HG03354 (cell line): ENCODE measurements around the gene ATG10.
"Not testable (repeated sequence)": the region's sequence is repeated elsewhere in the genome, so short reads cannot be mapped to it uniquely, and the experiment has no call there.

Experiments used
- ATAC-seq: cut with Tn5 transposase; IDR thresholded peaks from one replicate; pipeline ENCODE4 v1.9.1; 2021; ENCODE audit warnings: mild to moderate bottlenecking; ENCODE audit not compliant: unreplicated experiment, poor library complexity, severe bottlenecking

ATG10 gene

GRCh38 chr5:81980598-81981260, 8.9 kb downstream of the ATG10 start:
- ATAC-seq, result no peak

- ATAC-seq, result not testable (repeated sequence)
These were observed 10.4 kb downstream of the ATG10 start for GRCh38 chr5:81982172-81982685.

- ATAC-seq, result not testable (repeated sequence)
These were observed 11.3 kb downstream of the ATG10 start for GRCh38 chr5:81983148-81983547.

GRCh38 chr5:81983563-81983962, 11.7 kb downstream of the ATG10 start:
- ATAC-seq, result not testable (repeated sequence)

- no peak for ATAC-seq
These were observed 14.3 kb downstream of the ATG10 start for GRCh38 chr5:81986126-81986525.

- no peak for ATAC-seq
These were observed 17.4 kb downstream of the ATG10 start for GRCh38 chr5:81989204-81989603.

GRCh38 chr5:81994679-81995078, 22.9 kb downstream of the ATG10 start:
- no peak for ATAC-seq

- ATAC-seq, result no peak
These were observed 23.6 kb downstream of the ATG10 start for GRCh38 chr5:81995407-81995806.

- no peak for ATAC-seq
These were observed 32.7 kb downstream of the ATG10 start for GRCh38 chr5:82004511-82004910.

GRCh38 chr5:82009869-82010268, 38.0 kb downstream of the ATG10 start:
- not testable (repeated sequence) for ATAC-seq

- no peak for ATAC-seq
These were observed 38.9 kb downstream of the ATG10 start for GRCh38 chr5:82010696-82011095.

- ATAC-seq, result no peak
These were observed 39.9 kb downstream of the ATG10 start for GRCh38 chr5:82011761-82012160.

GRCh38 chr5:82014644-82015043, 42.8 kb downstream of the ATG10 start:
- not testable (repeated sequence) for ATAC-seq

- ATAC-seq, result no peak
These were observed 46.6 kb downstream of the ATG10 start for GRCh38 chr5:82018462-82018861.

- no peak for ATAC-seq
These were observed 47.7 kb downstream of the ATG10 start for GRCh38 chr5:82019342-82020138.

GRCh38 chr5:82022499-82022898, 50.7 kb downstream of the ATG10 start:
- ATAC-seq, result no peak

GRCh38 chr5:82023644-82024043, 51.8 kb downstream of the ATG10 start:
- ATAC-seq, result no peak

GRCh38 chr5:82031220-82032119, 59.6 kb downstream of the ATG10 start:
- no peak for ATAC-seq

- ATAC-seq, result not testable (repeated sequence)
These were observed 71.1 kb downstream of the ATG10 start for GRCh38 chr5:82042894-82043293.

- ATAC-seq, result no peak
These were observed 72.2 kb downstream of the ATG10 start for GRCh38 chr5:82044010-82044409.
